ENCODE results near the gene PTGES3L.

PTGES3L gene

GRCh38 chr17:42950044-42950783 is 29.7 kb downstream of the PTGES3L start:
- H3K4me3 ChIP-seq (ENCODE audit: low read depth, low read length), result no peak overlapping the region
- H3K9me3 ChIP-seq (ENCODE audit: severe bottlenecking), result no peaks in the 10 kb centered on the region
- peaks cover 69% of the 10 kb centered on the region for H3K36me3 ChIP-seq
- no peak for DNase-seq
- H3K27me3 ChIP-seq (ENCODE audit: insufficient read depth, low read depth, severe bottlenecking), result no peaks in the 10 kb centered on the region
- H3K27ac ChIP-seq, result no peak overlapping the region
- TF ChIP-seq, protein P1, sequence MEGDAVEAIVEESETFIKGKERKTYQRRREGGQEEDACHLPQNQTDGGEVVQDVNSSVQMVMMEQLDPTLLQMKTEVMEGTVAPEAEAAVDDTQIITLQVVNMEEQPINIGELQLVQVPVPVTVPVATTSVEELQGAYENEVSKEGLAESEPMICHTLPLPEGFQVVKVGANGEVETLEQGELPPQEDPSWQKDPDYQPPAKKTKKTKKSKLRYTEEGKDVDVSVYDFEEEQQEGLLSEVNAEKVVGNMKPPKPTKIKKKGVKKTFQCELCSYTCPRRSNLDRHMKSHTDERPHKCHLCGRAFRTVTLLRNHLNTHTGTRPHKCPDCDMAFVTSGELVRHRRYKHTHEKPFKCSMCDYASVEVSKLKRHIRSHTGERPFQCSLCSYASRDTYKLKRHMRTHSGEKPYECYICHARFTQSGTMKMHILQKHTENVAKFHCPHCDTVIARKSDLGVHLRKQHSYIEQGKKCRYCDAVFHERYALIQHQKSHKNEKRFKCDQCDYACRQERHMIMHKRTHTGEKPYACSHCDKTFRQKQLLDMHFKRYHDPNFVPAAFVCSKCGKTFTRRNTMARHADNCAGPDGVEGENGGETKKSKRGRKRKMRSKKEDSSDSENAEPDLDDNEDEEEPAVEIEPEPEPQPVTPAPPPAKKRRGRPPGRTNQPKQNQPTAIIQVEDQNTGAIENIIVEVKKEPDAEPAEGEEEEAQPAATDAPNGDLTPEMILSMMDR (IDR thresholded peaks at IDR 0.05; ENCODE audit: low read depth, low read length), result no peak

DNA sequence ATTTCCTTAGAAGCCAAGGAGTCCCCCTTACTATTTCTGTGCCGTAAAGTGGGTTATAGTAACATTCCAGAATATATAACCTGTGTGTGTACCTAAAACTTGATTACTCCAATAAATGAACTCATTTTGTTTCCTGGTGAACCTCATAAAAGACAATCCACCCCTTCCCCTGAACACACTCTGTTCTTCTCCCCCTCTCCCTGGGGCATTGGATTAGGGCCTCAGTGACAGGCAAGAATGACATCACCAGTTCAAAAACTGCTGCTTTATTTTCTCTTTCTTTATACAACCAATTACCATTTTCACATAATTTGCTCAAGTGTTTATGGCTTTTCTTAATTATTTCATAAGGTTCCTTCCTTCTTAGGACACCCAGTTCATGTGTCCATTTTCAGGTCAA is 33.1 kb downstream of the PTGES3L start:
- H3K27ac ChIP-seq, result no peak overlapping the region; the same call in 1 of the 2 replicates
- no peaks in the 10 kb centered on the region for H3K27me3 ChIP-seq (ENCODE audit: insufficient read depth, low read depth, severe bottlenecking)
- peaks cover 37% of the 10 kb centered on the region for H3K36me3 ChIP-seq
- H3K4me3 ChIP-seq (ENCODE audit: low read depth, low read length), result no peak overlapping the region
- TF ChIP-seq, protein P1 (IDR thresholded peaks at IDR 0.05; ENCODE audit: low read depth, low read length), result no peak
- H3K9me3 ChIP-seq (ENCODE audit: severe bottlenecking), result no peaks in the 10 kb centered on the region
- no peak for DNase-seq

- no peaks in the 10 kb centered on the region for H3K27me3 ChIP-seq (ENCODE audit: insufficient read depth, low read depth, severe bottlenecking)
- no peak overlapping the region for H3K27ac ChIP-seq
- TF ChIP-seq, protein P1 (IDR thresholded peaks at IDR 0.05; ENCODE audit: low read depth, low read length), result no peak
- no peak for DNase-seq
- H3K9me3 ChIP-seq (ENCODE audit: severe bottlenecking), result no peaks in the 10 kb centered on the region
- H3K4me3 ChIP-seq (ENCODE audit: low read depth, low read length), result no peak overlapping the region
- H3K36me3 ChIP-seq, result peaks cover 11% of the 10 kb centered on the region
Measured at GRCh38 chr17:42944211-42944610, 35.7 kb downstream of the PTGES3L start.

GRCh38 chr17:42937712-42938596 is 41.9 kb downstream of the PTGES3L start:
- Histone ChIP-seq H3K27ac (no peak overlapping the region), H3K9me3 (ENCODE audit: severe bottlenecking) (no peaks in the 10 kb centered on the region), H3K36me3 (no peaks in the 10 kb centered on the region), H3K27me3 (ENCODE audit: insufficient read depth, low read depth, severe bottlenecking) (no peaks in the 10 kb centered on the region), H3K4me3 (ENCODE audit: low read depth, low read length) (no peak overlapping the region)
- DNase-seq, result peak; percentile 75
- TF ChIP-seq, protein P1 (IDR thresholded peaks at IDR 0.05; ENCODE audit: low read depth, low read length), result peak; percentile 80

DNA sequence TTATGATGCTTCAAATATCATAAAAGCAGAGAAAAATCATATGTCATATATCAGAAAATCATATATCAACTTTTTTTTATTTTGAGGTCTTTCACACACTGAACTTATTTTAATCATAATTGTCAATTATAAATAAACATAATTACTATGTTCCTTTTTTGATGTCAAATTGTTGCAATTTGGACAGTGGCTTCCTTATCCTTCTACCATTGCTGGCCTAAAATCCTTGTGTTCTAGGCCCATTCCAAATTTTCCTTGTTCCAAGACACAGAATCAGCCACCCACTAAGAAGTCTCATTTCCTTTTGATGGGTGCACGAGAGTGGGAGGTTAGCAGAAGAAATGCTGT is 50.4 kb downstream of the PTGES3L start:
- Histone ChIP-seq H3K9me3 (ENCODE audit: severe bottlenecking) (no peaks in the 10 kb centered on the region), H3K27ac (no peak overlapping the region), H3K4me3 (ENCODE audit: low read depth, low read length) (no peak overlapping the region), H3K36me3 (no peaks in the 10 kb centered on the region), H3K27me3 (ENCODE audit: insufficient read depth, low read depth, severe bottlenecking) (no peaks in the 10 kb centered on the region)
- TF ChIP-seq, protein P1 (IDR thresholded peaks at IDR 0.05; ENCODE audit: low read depth, low read length), result no peak
- no peak for DNase-seq

All from WERI-Rb-1 (cell line).